Stimulated activated naive CD4-positive, alpha-beta T cell (primary cell): ENCODE measurements around the gene ANAPC5.

ENCODE experiments used
- DNase-seq, 6 experiments: peaks; one replicate each; lab custom pipeline; 2025; lab: John Stamatoyannopoulos, UW

Gene ANAPC5

GRCh38 chr12:121260091-121260490, 92.1 kb downstream of the ANAPC5 start:
- DNase-seq: no peak

- no peak for DNase-seq
These were observed 93.1 kb downstream of the ANAPC5 start for GRCh38 chr12:121259074-121259473.
